ACC112 (cell line): ENCODE data around the gene SMIM3.
"Not testable (repeated sequence)": the region's sequence is repeated elsewhere in the genome, so short reads cannot be mapped to it uniquely, and the experiment has no call there.

Source experiments
- H2AFZ ChIP-seq: fragments of 200-600 bp; sonication (generic); one replicate; pipeline ENCODE4 v1.6.0; 2017; ENCODE audit warnings: antibody characterized with exemption, low read length; ENCODE audit not compliant: unreplicated experiment
- H3K27ac ChIP-seq: fragments of 200-600 bp; sonication (generic); 2 replicates; pipeline ENCODE4 v1.5.1; 2014; ENCODE audit warnings: low read depth, mild to moderate bottlenecking, antibody characterized with exemption, low read length, moderate library complexity
- H3K27me3 ChIP-seq: fragments of 200-600 bp; sonication (generic); 2 replicates; pipeline ENCODE4 v1.6.1; 2014; ENCODE audit warnings: mild to moderate bottlenecking, antibody characterized with exemption, low read length, moderate library complexity, mixed read lengths; ENCODE audit not compliant: insufficient read depth
- H3K36me3 ChIP-seq: fragments of 200-600 bp; sonication (generic); 2 replicates; pipeline ENCODE4 v1.6.1; 2016; ENCODE audit warnings: mild to moderate bottlenecking, antibody characterized with exemption, low read length, moderate library complexity, mixed read lengths; ENCODE audit not compliant: insufficient read depth
- H3K4me1 ChIP-seq: fragments of 200-600 bp; sonication (generic); one replicate; pipeline ENCODE4 v1.6.1; 2016; ENCODE audit warnings: low read length, mixed read lengths; ENCODE audit not compliant: insufficient read depth, unreplicated experiment, control insufficient read depth
- H3K4me3 ChIP-seq: fragments of 200-600 bp; sonication (generic); 2 replicates; pipeline ENCODE4 v1.5.1; 2014; ENCODE audit warnings: mild to moderate bottlenecking, low read depth, low read length
- H3K79me2 ChIP-seq: fragments of 200-600 bp; sonication (generic); one replicate; pipeline ENCODE4 v1.6.0; 2016; ENCODE audit warnings: low read length; ENCODE audit not compliant: control insufficient read depth, unreplicated experiment, insufficient read depth

Gene SMIM3

GRCh38 chr5:150836703-150837102, 58.1 kb downstream of the SMIM3 start:
- no peaks in the 10 kb centered on the region for H3K36me3 ChIP-seq
- H3K27ac ChIP-seq, result no peak overlapping the region
- H3K4me3 ChIP-seq, result no peak overlapping the region
- peaks cover 44% of the 10 kb centered on the region for H3K27me3 ChIP-seq
- no peaks in the 10 kb centered on the region for H3K79me2 ChIP-seq
- H2AFZ ChIP-seq, result no peak overlapping the region
- H3K4me1 ChIP-seq, result no peaks in the 10 kb centered on the region

- peaks cover 11% of the 10 kb centered on the region; the same call in 1 of the 2 replicates for H3K27me3 ChIP-seq
- not testable (repeated sequence) for H3K4me1 ChIP-seq, H2AFZ ChIP-seq, H3K79me2 ChIP-seq, H3K4me3 ChIP-seq, H3K27ac ChIP-seq, H3K36me3 ChIP-seq
These were observed 66.8 kb downstream of the SMIM3 start for GRCh38 chr5:150845185-150845859.

GRCh38 chr5:150846308-150846653, 67.7 kb downstream of the SMIM3 start, which contains the start of gene IRGM:
TSS of gene IRGM (plus strand) at chr5:150846521. CDS start at chr5:150848124, 1,603 bp downstream.
- not testable (repeated sequence) for H3K27me3 ChIP-seq, H3K27ac ChIP-seq, H3K36me3 ChIP-seq, H3K4me1 ChIP-seq, H3K79me2 ChIP-seq, H3K4me3 ChIP-seq, H2AFZ ChIP-seq
